ENCODE results near the gene GLB1L.
A peak's percentile ranks its signal among the peaks of the same experiment; 100 is the strongest.

GLB1L gene

GRCh38 chr2:219246559-219246958 is 1.3 kb upstream of the GLB1L start:
- H3K27ac ChIP-seq = peak overlapping the region; percentile 92 to 99
- peaks cover 0 to 62% (median 56%) of the 10 kb centered on the region in 4 donors for H3K4me1 ChIP-seq
- H3K9me3 ChIP-seq = no peaks in the 10 kb centered on the region
- DNase-seq = no peak
- H3K36me3 ChIP-seq = peaks cover 9 to 37% (median 29%) of the 10 kb centered on the region in 3 donors
- no peaks in the 10 kb centered on the region for H3K27me3 ChIP-seq
- intact Hi-C loops (cut with DNase I; ENCODE audit: low total_unique reads) = no loop called here
- H3K4me3 ChIP-seq = no peak overlapping the region
- TF ChIP-seq CTCF (IDR thresholded peaks at IDR 0.05) = no peak

- no peak for TF ChIP-seq CTCF (IDR thresholded peaks at IDR 0.05)
- Histone ChIP-seq H3K9me3 (no peaks in the 10 kb centered on the region), H3K36me3 (peaks cover 9 to 32% (median 23%) of the 10 kb centered on the region in 3 donors), H3K27ac (peak overlapping the region; percentile 92 to 99), H3K27me3 (no peaks in the 10 kb centered on the region), H3K4me3 (peak overlapping the region; percentile 67 to 95), H3K4me1 (peaks cover 0 to 55% (median 49%) of the 10 kb centered on the region in 4 donors)
- intact Hi-C loops (cut with DNase I; ENCODE audit: low total_unique reads) = loop anchor here (2.0 kb wide), 1 partner anchor 15 kb away; no protein-coding TSS in a partner anchor
- no peak for DNase-seq
Measured at GRCh38 chr2:219245899-219246230, 621 bp upstream of the GLB1L start.

- H3K4me1 ChIP-seq = peaks cover 0 to 44% (median 38%) of the 10 kb centered on the region in 4 donors
- H3K27ac ChIP-seq = peak overlapping the region; percentile 92 to 99
- H3K27me3 ChIP-seq = no peaks in the 10 kb centered on the region
- no peak for DNase-seq
- intact Hi-C loops (cut with DNase I; ENCODE audit: low total_unique reads) = loop anchor here (2.0 kb wide), 1 partner anchor 14 kb away; no protein-coding TSS in a partner anchor
- no peaks in the 10 kb centered on the region for H3K9me3 ChIP-seq
- H3K36me3 ChIP-seq = peaks cover 0 to 27% (median 18%) of the 10 kb centered on the region in 3 donors
- no peak for TF ChIP-seq CTCF (IDR thresholded peaks at IDR 0.05)
- H3K4me3 ChIP-seq = peak overlapping the region; percentile 67 to 95
Measured at GRCh38 chr2:219244789-219245147, 476 bp downstream of the GLB1L start.

GRCh38 chr2:219243291-219243761 is 1.9 kb downstream of the GLB1L start:
- H3K27ac ChIP-seq = no peak overlapping the region
- H3K36me3 ChIP-seq = peaks cover 0 to 31% (median 12%) of the 10 kb centered on the region in 3 donors
- DNase-seq = no peak
- no peak for TF ChIP-seq CTCF (IDR thresholded peaks at IDR 0.05)
- intact Hi-C loops (cut with DNase I; ENCODE audit: low total_unique reads) = no loop called here
- H3K27me3 ChIP-seq = no peaks in the 10 kb centered on the region
- H3K9me3 ChIP-seq = no peaks in the 10 kb centered on the region
- peaks cover 0 to 29% (median 24%) of the 10 kb centered on the region in 4 donors for H3K4me1 ChIP-seq
- H3K4me3 ChIP-seq = no peak overlapping the region

GRCh38 chr2:219234331-219234730 is 10.9 kb downstream of the GLB1L start:
- H3K9me3 ChIP-seq = no peaks in the 10 kb centered on the region
- DNase-seq = no peak
- no peak overlapping the region for H3K4me3 ChIP-seq
- H3K4me1 ChIP-seq = peaks cover 5 to 21% (median 11%) of the 10 kb centered on the region in 4 donors
- no peak overlapping the region for H3K27ac ChIP-seq
- intact Hi-C loops (cut with DNase I; ENCODE audit: low total_unique reads) = no loop called here
- peaks cover 61 to 75% (median 64%) of the 10 kb centered on the region in 3 donors for H3K36me3 ChIP-seq
- no peaks in the 10 kb centered on the region for H3K27me3 ChIP-seq
- no peak for TF ChIP-seq CTCF (IDR thresholded peaks at IDR 0.05)
